ENCODE results near the gene CDYL.

Gene CDYL

GRCh38 chr6:4885341-4885933 lies 109.2 kb downstream of the CDYL start:
- no peak for DNase-seq

- no peak for DNase-seq
Observed at GRCh38 chr6:4888841-4889240, 112.6 kb downstream of the CDYL start.

- no peak for DNase-seq
Observed at GRCh38 chr6:4889701-4890100, 113.5 kb downstream of the CDYL start.

GRCh38 chr6:4890191-4890590 lies 114.0 kb downstream of the CDYL start:
- DNase-seq = no peak

GRCh38 chr6:4890627-4891026 lies 114.4 kb downstream of the CDYL start:
- DNase-seq = no peak

GRCh38 chr6:4891141-4891540 lies 114.9 kb downstream of the CDYL start:
- no peak for DNase-seq

GRCh38 chr6:4892785-4893485 lies 116.7 kb downstream of the CDYL start:
- no peak for DNase-seq

GRCh38 chr6:4894049-4894448 lies 117.8 kb downstream of the CDYL start:
- DNase-seq = no peak

GRCh38 chr6:4895971-4896370 lies 119.8 kb downstream of the CDYL start:
- DNase-seq = no peak

- DNase-seq = no peak
Observed at GRCh38 chr6:4896401-4896800, 120.2 kb downstream of the CDYL start.

- DNase-seq = no peak
Observed at GRCh38 chr6:4899249-4900034, 123.2 kb downstream of the CDYL start.

GRCh38 chr6:4901386-4902061 lies 125.3 kb downstream of the CDYL start:
- no peak for DNase-seq

- no peak for DNase-seq
Observed at GRCh38 chr6:4902363-4902762, 126.2 kb downstream of the CDYL start.

- no peak for DNase-seq
Observed at GRCh38 chr6:4903121-4903520, 126.9 kb downstream of the CDYL start.

GRCh38 chr6:4903751-4904370 lies 127.7 kb downstream of the CDYL start:
- no peak for DNase-seq

GRCh38 chr6:4904461-4905025 lies 128.3 kb downstream of the CDYL start:
- no peak for DNase-seq

GRCh38 chr6:4905826-4906225 lies 129.6 kb downstream of the CDYL start:
- DNase-seq = no peak

- DNase-seq = no peak
Observed at GRCh38 chr6:4906293-4907276, 130.4 kb downstream of the CDYL start.

- DNase-seq = no peak
Observed at GRCh38 chr6:4907602-4908001, 131.4 kb downstream of the CDYL start.

- DNase-seq = no peak
Observed at GRCh38 chr6:4908062-4908461, 131.9 kb downstream of the CDYL start.

GRCh38 chr6:4909063-4909706 lies 133.0 kb downstream of the CDYL start:
- DNase-seq = no peak

Data from CD4-positive, alpha-beta T cell treated with Interleukin-6 for 4 hours (primary cell).